Measurements from ENCODE around the gene TBR1.

TBR1 gene

DNA sequence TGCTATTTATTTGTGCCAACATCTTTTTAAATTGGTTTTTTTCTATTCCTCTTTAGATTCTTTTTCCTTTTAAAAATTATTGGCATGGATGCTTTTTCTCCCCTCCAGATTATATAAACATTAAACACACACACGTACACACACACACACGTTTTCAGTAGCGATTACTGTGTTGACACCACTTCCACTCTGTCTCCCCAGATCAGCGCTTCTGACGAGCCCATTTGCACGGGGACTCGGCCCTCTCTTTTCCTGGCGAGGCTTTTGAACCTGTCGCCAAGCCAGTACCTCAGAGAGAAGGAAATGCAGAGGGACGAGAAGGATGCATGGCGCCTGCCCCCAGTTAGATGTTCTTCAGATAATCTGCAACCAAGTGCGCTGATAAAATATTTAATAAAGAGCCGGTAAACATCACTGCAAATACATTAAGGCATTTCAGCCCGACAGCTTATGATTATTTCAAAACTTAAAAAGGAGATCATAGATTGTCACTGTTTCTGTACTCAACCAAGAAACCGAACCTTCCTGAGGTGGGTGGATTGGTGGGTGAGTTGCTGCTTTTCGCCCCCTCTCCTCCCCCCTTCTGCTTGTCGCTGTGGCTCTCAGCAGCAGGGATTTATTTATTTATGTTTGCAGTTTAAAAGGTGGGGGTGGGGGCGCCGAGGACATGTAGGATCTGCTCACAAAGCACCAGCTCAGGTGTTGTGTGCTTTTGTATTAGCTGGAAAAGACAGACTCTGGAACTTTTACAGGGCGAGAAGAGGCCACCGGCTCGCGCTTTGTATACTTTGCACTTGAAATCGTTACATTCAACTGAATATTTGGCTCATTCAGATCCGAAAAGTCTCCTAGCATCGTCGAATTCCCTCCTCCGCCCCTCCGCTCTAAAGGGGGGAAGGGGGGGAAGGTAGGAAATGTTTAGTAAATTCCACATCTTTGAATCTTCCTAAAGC lies 787 bp upstream of the TBR1 start:
- DNase-seq: no peak

DNA sequence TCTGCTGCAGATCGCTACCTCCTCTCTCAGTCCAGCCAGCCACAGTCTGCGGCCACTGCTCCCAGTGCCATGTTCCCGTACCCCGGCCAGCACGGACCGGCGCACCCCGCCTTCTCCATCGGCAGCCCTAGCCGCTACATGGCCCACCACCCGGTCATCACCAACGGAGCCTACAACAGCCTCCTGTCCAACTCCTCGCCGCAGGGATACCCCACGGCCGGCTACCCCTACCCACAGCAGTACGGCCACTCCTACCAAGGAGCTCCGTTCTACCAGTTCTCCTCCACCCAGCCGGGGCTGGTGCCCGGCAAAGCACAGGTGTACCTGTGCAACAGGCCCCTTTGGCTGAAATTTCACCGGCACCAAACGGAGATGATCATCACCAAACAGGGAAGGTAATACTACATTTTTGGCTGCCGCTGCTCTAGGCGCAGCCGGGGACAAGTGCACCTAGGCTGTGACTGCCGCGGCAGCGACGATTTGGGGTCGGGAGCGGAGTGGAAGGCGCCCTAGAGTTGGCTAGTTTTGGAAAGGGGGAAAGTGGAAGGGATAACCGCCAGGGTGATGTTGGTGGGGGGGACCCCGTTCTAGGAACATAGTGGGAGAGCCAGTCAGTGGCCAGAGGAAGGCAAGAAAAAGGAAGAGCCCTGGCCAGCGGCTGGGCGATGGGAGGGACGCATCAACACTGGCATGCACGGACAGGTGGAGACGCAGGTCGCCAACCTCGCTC lies 776 bp downstream of the TBR1 start:
- DNase-seq: no peak

DNA sequence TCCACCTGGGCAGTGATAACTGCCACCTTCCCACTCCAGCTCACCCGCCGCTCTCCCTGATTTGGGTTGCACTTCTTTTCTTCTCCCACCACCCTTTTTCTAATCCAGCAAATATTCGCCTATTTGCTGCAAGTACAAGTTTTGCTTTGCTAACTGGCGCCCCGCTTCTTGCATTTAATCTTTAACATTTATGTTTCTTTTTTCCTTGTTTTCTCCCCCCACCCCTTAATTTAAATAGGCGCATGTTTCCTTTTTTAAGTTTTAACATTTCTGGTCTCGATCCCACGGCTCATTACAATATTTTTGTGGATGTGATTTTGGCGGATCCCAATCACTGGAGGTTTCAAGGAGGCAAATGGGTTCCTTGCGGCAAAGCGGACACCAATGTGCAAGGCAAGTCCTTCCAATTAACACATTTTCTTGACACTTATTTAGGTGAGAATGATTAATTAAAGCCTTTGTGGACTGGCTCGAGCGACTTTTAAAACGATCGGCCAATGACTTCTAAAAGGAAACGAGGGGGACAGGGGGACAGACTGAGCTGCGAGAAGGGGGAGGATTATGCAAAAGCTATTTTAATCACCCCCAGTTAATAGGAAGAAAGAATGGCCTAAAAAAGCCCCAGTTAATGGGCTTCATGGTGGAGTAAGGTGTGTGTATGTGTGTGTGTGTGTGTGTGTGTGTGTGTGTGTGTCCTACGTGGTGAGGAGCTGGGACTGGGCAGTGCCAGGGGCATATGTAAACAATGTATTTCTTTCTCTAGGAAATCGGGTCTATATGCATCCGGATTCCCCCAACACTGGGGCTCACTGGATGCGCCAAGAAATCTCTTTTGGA lies 1.6 kb downstream of the TBR1 start:
- DNase-seq: no peak

DNA sequence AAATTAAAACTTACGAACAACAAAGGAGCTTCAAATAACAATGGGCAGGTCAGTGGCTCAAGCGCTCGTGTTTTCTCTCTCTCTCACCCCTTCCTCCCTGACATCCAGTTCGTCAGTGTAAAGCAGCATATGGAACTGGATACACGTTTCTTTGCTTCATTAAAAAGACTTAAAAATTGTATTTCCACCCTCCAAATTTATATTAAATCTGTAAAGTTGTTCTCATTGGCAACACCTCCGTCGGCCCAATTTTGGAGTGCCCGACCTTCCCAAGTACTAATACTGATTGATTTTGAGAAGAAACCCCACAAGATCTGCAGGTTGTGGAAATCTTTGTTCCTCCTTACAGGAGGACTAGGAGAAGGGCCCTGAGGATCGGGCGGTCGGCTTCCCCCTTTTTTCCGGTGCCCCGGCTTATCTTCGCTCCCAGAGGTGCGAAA lies 2.2 kb downstream of the TBR1 start:
- no peak for DNase-seq

DNA sequence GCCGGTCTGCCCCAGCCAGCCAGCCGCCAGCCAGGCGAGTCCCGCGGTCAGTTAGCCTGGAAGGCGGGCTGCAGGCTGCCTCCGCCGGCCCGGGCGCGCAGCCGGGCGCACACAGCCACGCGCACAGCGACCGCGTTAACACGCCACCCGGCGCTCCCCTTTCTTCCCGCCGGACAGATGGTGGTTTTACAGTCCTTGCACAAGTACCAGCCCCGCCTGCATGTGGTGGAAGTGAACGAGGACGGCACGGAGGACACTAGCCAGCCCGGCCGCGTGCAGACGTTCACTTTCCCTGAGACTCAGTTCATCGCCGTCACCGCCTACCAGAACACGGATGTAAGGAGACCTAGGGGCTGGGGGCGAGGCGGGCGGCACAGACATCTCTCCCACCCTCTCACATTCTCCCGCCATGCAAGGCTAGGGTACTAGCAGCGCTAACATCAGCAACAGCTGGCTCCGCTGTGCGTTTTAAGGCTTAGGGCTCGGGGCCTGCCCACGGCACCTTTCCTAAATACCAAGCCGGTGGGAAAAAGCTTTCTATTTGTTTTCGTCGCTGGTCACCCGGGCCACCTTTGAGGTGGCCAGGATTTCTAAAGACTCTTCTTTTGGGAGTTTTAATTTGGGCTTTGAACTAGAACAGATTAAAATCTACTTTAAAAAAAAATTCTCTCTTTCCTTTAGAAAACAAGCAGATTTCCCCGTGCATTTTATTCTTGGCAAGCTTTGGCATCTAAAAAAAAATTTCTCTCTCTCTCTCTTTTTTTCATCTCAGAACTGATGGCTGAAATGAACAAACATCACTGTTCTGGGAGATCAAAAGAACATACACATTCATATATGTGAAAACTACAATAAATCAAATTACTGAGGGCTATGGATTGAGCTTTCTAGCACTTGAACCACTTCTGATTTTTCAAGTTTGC lies 2.9 kb downstream of the TBR1 start:
- no peak for DNase-seq

DNA sequence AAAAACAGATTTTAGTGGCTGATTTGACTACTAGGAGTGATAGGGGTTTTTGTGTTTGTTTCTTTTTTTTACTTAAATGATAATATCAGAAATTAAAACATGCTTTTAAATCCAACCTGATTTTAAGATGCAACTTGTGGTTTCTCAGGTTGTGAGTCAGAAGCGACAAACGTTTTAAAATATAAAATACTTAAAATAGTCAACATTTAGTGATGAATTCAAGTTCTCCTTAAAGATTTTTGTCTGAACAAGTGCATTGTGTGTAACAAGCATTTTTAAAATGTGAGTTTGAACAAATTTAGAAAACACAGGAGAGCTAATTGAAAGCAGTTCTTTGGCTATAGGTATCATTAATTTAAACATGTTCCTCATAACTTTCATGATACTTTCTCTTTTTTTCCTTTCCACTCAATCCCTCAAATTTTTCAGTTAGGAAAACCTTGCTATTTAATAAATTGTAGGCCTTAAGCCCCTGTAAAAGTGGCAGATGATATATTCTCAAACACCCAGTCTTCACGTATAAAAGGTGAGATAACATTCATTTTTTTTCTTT lies 3.6 kb downstream of the TBR1 start:
- no peak for DNase-seq

DNA sequence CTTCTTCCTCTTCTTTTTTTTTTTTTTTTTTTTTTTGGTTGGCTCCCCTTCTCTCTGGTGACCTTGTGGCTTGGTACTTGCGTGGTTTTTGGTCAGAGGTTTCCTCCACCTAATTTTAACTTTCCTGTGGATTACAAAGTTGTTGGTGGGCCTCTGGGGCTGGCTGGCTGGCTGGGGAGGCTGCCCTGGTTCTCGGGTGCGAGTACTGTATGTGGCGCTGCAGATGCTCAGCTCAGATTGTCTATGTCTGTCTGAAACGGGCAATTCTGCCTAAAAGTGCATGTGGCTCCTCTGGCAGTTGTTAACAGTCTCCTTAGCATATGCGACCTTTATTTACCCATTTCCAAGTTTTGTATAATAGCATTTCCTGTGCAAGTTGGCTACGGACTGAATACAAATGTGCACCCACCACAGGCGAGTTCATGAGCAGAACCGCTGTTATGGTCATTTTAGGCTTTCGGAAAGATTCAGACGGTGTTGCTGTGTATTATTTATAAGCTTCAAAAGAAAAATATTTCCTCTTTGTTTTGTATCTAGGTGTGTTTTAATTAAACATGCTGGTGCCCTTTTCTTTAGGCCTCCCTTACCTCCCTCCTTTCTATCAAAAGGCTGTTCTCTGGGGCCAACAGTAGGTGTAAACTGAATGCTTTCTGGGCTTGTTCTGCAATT lies 4.4 kb downstream of the TBR1 start:
- DNase-seq: no peak

DNA sequence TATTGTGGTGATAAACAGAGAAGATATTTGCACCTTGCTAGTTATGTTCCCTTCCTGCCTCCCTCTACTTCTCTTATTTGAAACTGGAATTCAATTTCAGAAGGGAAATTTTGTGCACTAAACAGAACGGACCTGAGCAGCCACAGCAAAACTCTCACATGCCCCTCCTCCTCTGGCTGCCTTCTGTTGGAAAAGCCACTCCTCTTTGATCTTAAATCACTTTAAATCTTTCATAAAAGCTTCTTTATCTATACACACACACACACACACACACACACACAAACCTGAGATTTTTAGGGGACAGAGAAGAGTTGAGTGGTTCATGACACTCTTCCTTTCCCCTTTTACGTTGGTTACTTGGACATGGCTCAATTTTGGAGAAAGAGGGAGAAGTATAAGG lies 5.6 kb downstream of the TBR1 start:
- no peak for DNase-seq

DNA sequence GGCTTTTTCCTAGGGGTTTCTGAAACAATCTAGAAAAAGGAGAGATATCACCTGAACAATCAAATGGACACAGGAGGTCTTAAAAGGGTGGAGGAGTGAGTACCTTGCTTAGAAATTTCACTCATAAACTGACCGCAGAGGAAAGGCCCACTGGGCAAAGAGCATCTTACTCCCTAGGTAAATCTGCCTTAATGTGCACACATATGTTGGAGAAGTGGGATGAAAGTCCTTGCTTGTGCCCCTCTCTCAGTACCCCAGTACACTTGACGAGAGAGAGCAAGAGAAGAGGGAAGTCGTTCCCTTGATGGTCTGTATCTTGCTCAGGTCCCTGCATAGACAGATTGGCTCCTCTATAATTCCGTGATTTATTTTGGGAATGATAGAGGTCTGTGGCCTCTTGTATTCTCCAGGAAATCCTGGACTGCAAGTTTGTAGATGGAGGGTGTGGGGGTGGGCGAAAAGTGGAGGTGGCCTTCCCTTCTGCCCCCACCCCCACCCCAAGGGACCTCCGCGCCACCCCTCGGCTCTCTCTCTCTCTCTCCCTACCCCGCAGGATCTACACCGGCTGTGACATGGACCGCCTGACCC lies 6.8 kb downstream of the TBR1 start:
- DNase-seq: no peak

DNA sequence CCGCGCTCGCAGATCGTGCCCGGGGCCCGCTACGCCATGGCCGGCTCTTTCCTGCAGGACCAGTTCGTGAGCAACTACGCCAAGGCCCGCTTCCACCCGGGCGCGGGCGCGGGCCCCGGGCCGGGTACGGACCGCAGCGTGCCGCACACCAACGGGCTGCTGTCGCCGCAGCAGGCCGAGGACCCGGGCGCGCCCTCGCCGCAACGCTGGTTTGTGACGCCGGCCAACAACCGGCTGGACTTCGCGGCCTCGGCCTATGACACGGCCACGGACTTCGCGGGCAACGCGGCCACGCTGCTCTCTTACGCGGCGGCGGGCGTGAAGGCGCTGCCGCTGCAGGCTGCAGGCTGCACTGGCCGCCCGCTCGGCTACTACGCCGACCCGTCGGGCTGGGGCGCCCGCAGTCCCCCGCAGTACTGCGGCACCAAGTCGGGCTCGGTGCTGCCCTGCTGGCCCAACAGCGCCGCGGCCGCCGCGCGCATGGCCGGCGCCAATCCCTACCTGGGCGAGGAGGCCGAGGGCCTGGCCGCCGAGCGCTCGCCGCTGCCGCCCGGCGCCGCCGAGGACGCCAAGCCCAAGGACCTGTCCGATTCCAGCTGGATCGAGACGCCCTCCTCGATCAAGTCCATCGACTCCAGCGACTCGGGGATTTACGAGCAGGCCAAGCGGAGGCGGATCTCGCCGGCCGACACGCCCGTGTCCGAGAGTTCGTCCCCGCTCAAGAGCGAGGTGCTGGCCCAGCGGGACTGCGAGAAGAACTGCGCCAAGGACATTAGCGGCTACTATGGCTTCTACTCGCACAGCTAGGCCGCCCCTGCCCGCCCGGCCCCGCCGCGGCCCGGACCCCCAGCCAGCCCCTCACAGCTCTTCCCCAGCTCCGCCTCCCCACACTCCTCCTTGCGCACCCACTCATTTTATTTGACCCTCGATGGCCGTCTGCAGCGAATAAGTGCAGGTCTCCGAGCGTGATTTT lies 7.6 kb downstream of the TBR1 start:
- DNase-seq: no peak

DNA sequence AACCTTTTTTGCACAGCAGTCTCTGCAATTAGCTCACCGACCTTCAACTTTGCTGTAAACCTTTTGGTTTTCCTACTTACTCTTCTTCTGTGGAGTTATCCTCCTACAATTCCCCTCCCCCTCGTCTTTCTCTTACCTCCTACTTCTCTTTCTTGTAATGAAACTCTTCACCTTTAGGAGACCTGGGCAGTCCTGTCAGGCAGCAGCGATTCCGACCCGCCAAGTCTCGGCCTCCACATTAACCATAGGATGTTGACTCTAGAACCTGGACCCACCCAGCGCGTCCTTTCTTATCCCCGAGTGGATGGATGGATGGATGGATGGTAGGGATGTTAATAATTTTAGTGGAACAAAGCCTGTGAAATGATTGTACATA lies 8.3 kb downstream of the TBR1 start:
- DNase-seq: no peak

DNA sequence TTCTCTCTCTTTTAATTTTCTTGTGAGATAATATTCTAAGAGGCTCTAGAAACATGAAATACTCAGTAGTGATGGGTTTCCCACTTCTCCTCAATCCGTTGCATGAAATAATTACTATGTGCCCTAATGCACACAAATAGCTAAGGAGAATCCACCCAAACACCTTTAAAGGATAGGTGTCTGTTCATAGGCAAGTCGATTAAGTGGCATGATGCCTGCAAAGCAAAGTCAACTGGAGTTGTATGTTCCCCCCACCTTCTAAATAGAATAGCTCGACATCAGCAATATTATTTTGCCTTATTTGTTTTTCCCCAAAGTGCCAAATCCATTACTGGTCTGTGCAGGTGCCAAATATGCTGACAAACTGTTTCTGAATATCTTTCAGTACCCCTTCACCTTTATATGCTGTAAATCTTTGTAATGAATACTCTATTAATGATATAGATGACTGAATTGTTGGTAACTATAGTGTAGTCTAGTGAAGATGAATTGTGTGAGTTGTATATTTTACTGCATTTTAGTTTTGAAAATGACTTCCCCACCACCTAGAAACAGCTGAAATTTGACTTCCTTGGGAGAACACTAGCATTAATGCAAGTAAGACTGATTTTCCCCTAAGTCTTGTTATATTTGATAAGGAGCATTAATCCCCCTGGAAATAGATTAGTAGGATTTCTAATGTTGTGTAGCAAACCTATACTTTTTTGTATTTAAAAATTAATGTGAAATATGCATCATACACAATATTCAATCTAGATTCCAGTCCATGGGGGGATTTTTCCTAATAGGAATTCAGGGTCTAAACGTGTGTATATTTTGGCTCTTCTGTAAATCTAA lies 9.0 kb downstream of the TBR1 start:
- no peak for DNase-seq

DNA sequence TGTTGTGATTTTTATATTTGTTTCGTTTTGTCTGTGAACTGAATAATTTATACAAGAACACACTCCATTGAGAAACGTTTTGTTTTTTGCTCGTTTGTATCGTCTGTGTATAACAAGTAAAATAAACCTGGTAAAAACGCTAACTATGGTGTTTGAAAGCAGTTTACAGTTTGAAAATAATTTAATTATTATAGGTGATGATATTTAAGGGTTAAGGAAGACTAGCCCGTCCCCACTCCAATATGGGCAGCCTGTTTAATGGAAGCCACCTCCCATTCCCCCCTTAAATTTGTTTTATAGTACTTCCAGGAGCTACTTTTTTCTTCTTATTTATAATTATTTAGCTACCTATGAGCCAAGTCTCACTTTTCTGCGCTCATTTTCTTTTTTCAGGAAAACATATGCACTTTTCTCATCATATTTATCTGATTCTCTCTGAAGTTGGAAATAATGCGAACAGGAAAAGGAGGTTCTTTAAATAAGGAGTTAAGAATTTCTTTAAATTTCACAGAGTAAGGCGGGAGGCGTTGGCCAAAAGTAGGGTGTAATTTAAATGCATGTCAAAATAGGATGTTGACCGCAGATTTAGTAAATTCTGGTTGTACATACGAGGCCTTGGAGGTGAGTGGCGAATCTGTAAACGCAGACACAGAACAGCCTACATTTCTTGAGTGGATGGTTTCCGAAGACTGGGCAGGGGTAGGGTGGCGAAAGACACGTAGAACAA lies 9.8 kb downstream of the TBR1 start:
- no peak for DNase-seq

DNA sequence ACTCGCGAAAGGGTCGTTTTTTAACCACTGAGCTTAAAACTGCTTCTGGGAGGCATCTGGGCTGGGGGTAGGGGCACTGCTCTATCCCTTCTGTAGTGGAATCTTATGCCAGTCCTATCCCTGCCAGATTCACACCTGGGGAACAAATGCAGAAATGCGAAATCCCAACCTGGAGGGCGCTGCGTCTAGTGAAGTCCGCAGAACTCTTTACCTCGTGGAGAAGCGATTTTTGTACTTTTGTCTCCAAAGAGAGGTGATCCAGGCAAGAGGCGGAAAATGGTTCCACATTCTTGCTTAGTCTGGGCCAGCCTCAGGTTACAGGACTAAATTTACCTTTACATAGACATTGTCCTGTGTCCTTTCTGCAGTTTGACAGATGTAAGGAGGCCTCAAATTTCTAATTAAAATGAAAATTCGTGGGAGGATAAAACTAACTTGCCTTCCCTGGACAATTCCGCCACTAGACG lies 10.4 kb downstream of the TBR1 start:
- DNase-seq: no peak

DNA sequence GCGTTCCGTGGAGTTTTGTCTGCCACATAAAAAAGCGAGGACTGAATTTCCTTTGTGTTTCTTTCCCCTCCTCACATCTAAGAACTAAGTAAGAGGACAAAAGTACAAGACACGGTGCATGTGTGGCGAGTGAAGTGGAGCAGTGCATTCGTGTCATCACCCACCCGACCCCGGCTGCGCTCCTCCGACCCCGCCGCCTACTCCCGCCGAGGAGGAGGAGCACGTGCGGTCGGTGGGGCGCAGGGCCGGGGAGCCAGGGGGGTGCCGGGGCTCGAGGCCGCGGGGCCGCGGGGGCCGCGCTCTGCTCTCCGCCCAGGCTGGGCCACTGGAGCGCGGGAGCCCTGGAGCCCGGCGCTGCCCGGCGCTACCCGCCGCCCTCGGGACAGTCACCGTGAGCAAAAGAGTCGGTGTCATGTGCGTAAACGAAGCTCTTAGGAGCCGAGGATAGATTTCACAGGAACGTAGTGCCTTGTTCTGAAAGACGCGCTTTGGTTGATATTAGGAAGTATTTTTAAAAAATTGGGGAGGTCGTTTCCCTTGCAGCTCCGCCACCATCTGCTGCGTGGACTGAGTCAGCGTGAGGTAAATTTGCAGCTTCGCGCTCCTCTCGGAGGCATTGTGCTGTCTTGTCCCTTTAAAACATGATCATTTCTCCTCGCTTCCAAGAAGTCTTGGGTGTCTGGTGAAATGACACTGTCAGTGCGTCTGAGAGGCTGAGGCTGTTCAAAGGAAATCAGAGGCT lies 11.0 kb downstream of the TBR1 start:
- no peak for DNase-seq

DNA sequence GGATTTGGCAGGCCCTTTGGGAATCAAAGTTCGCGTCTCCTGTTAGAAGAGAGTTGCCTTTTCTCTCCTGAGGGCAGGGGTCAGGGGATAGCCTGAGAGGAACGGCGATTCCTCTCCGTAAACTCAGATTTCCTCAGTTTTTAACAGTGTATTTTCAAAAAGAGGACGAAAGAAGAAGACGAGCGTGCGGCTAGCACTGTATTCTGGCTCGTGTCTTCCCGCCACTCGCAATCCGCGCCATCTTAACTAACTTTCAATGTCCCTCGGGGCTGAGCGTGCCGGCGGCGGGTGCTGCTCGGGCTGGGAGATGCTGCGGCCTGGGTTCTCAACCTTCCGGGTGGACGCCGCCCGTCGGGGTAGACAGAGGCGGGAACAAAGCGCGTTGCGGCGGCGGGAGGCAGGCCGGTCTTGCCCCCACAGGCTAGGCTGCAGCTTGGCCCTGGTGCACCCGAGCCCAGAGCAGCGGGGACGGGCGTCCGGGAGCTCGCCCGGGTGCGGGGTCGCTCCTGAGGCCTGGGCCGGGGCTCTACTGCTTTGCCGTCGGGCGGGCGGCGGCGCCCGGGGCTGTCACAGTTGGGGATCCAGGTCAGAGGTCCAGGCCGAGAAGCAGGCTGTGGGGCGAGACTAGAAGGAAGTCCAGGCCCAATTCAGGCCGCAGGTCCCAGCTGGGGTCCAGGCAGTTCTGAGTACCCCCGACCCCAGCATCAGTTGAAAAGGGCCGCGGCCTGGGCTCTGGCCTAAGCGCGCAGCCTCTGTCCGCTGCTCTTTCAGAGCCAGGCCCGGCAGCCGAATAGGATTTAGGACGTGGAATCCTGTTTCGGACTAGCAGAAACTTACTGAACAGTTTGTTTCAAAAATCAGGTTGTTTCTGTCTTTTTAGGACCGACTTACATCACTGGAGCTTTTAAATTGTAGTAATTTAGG lies 11.8 kb downstream of the TBR1 start:
- DNase-seq: no peak
